ENCODE results near the gene FAM241B.

- no peak for TF ChIP-seq TAF1 (IDR thresholded peaks at IDR 0.05; ENCODE audit: low read depth)
- no peak for TF ChIP-seq CEBPB (IDR thresholded peaks at IDR 0.05)
- TF ChIP-seq REST (IDR thresholded peaks at IDR 0.05; ENCODE audit: low read depth): no peak
- TF ChIP-seq CREB1 (IDR thresholded peaks at IDR 0.05; ENCODE audit: low read depth): no peak
- no peak for TF ChIP-seq YY1 (IDR thresholded peaks at IDR 0.05; ENCODE audit: low read depth)
- TF ChIP-seq TEAD4 (IDR thresholded peaks at IDR 0.05): no peak
- no peak for TF ChIP-seq EP300 (IDR thresholded peaks at IDR 0.05; ENCODE audit: borderline replicate concordance)
- TF ChIP-seq RAD21 (IDR thresholded peaks at IDR 0.05; ENCODE audit: low read depth): no peak
Observed at GRCh38 chr10:69657866-69658265, 27.8 kb downstream of the FAM241B start.
